Endodermal cell (in vitro differentiated cells): ENCODE measurements around the gene DEPDC1B. TPM values are rescaled to one million over a fixed set of nuclear protein-coding genes. Genes with fewer than 3 reads are reported as not detected.

Experiments
- DNase-seq: peaks from one replicate; pipeline ENCODE4 v3.0.0-alpha.2; 2017
- H3K27ac ChIP-seq: 2 replicates; pipeline ENCODE4 v1.5.1; 2013; ENCODE audit warnings: mild to moderate bottlenecking, low read depth, low read length, moderate library complexity
- H3K27me3 ChIP-seq: 2 replicates; pipeline ENCODE4 v1.6.1; 2013; ENCODE audit warnings: mild to moderate bottlenecking, low read length, moderate library complexity; ENCODE audit not compliant: insufficient read depth, control insufficient read depth, poor library complexity, severe bottlenecking
- H3K36me3 ChIP-seq: 2 replicates; pipeline ENCODE4 v1.7.0; 2013; ENCODE audit warnings: mild to moderate bottlenecking, low read length, moderate library complexity; ENCODE audit not compliant: control insufficient read depth, insufficient read depth
- H3K4me1 ChIP-seq: one replicate; pipeline ENCODE4 v1.7.0; 2013; ENCODE audit warnings: low read length; ENCODE audit not compliant: control insufficient read depth, insufficient read depth
- H3K4me3 ChIP-seq: 2 replicates; pipeline ENCODE4 v1.5.1; 2013; ENCODE audit warnings: mild to moderate bottlenecking, low read length, moderate library complexity
- H3K9ac ChIP-seq: 2 replicates; pipeline ENCODE4 v1.6.1; 2013; ENCODE audit warnings: mild to moderate bottlenecking, low read length, moderate library complexity; ENCODE audit not compliant: poor library complexity, severe bottlenecking; ENCODE audit errors: extremely low read depth
- H3K9me3 ChIP-seq: 2 replicates; pipeline ENCODE4 v1.6.1; 2013; ENCODE audit warnings: mild to moderate bottlenecking, low read length, moderate library complexity; ENCODE audit not compliant: control insufficient read depth
- H3K27ac Mint-ChIP-seq: 2 replicates; pipeline ENCODE4 v1.8.0; 2020; ENCODE audit warnings: mixed read lengths
- H3K27me3 Mint-ChIP-seq: 2 replicates; pipeline ENCODE4 v1.8.0; 2021; ENCODE audit warnings: mild to moderate bottlenecking, mixed read lengths; ENCODE audit not compliant: insufficient read depth
- H3K36me3 Mint-ChIP-seq: 2 replicates; pipeline ENCODE4 v1.8.0; 2020; ENCODE audit warnings: low read depth, mixed read lengths
- H3K4me1 Mint-ChIP-seq: 2 replicates; pipeline ENCODE4 v1.8.0; 2020; ENCODE audit warnings: mixed read lengths
- H3K4me3 Mint-ChIP-seq: 2 replicates; pipeline ENCODE4 v1.8.0; 2020; ENCODE audit warnings: mild to moderate bottlenecking, moderate library complexity, mixed read lengths
- H3K9me3 Mint-ChIP-seq: 2 replicates; pipeline ENCODE4 v1.8.0; 2020; ENCODE audit warnings: mild to moderate bottlenecking, mixed read lengths
- WGBS, 2 experiments: methylation state at CpG; one replicate each; pipeline versions ENCODE4 v1.1.5 to v1.1.7; 2013; ENCODE audit warnings: missing lambda C conversion rate in 2 of 2, mixed read lengths in 1 of 2; ENCODE audit not compliant: insufficient coverage in 1 of 2, insufficient read length in 1 of 2; 5-methylcytosine and 5-hydroxymethylcytosine counted together
- total RNA-seq, 2 donors: library from RNA; stranded (reverse); fragmentation: NEBNext Ultra II Directional in 1 of 2; extraction: Animal tissue kit (Norgen Biotek cat#: 25700) in 1 of 2; gene quantifications; 2 replicates in 1 of 2; 3 replicates in 1 of 2; pipeline ENCODE4 v1.2.1, GENCODE V29; 2021
- TF ChIP-seq, protein P1 (sequence below): fragments of 200-600 bp; sonication (generic); conservative IDR thresholded peaks from 2 replicates; pipeline ENCODE4 v1.5.0; 2021; ENCODE audit warnings: antibody characterized with exemption, mild to moderate bottlenecking

DEPDC1B gene
- total RNA-seq, 2 donors from 2014 or later: 32.2 to 42.1 TPM

DNA sequence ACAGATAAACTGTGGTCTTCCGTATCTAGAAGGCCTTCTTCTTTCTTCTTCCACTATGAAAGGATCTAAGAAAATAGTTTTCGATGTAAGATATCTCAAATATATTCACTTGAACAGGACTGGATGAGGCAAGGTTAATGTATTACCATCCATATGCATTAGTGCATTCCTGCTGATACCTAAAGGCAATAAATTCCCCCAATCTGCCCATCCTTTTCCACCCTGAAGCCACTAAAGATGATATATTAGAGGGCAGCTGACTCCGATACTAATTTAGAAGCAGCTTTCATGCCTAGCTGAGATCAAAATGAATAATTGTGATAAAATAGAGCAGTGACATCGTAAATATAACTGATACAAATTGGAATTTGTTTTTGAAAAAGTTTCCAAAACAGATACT lies 63.3 kb downstream of the DEPDC1B start:
- peaks cover 19% of the 10 kb centered on the region for H3K36me3 ChIP-seq
- H3K27me3 ChIP-seq: no peaks in the 10 kb centered on the region
- H3K27ac ChIP-seq: no peak overlapping the region
- Mint-ChIP-seq H3K27me3 (no peaks in the 10 kb centered on the region), H3K9me3 (no peaks in the 10 kb centered on the region), H3K4me1 (no peaks in the 10 kb centered on the region), H3K4me3 (no peak overlapping the region), H3K36me3 (peaks cover 31% of the 10 kb centered on the region), H3K27ac (no peak overlapping the region)
- H3K4me3 ChIP-seq: no peak overlapping the region
- no peaks in the 10 kb centered on the region for H3K9me3 ChIP-seq
- no peak overlapping the region for H3K9ac ChIP-seq
- TF ChIP-seq, protein P1, sequence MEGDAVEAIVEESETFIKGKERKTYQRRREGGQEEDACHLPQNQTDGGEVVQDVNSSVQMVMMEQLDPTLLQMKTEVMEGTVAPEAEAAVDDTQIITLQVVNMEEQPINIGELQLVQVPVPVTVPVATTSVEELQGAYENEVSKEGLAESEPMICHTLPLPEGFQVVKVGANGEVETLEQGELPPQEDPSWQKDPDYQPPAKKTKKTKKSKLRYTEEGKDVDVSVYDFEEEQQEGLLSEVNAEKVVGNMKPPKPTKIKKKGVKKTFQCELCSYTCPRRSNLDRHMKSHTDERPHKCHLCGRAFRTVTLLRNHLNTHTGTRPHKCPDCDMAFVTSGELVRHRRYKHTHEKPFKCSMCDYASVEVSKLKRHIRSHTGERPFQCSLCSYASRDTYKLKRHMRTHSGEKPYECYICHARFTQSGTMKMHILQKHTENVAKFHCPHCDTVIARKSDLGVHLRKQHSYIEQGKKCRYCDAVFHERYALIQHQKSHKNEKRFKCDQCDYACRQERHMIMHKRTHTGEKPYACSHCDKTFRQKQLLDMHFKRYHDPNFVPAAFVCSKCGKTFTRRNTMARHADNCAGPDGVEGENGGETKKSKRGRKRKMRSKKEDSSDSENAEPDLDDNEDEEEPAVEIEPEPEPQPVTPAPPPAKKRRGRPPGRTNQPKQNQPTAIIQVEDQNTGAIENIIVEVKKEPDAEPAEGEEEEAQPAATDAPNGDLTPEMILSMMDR: no peak
- no peaks in the 10 kb centered on the region for H3K4me1 ChIP-seq
- 94 to 100% methylated on average over 1 to 4 of the region's 4 CpGs for WGBS, 2 experiments
- DNase-seq: no peak

DNA sequence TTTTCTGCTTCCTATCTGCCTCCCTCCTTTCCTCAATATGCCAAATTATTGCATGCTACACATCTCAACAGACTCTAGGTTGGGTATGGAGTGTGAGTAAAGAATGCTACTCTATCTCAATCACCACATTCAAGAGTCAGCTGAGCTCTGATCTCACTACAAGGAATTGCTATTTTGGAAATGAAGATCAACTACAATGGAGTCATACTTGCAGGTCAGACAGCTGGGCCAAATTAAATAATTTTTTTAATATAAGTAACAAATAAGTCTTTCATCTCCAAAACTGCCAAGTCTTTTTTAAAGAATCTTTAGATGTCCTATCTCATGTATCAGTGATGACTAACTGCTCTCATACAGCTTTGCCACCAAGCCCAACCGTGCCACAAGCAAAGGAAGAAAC lies 64.0 kb downstream of the DEPDC1B start:
- H3K4me3 ChIP-seq: no peak overlapping the region
- no peaks in the 10 kb centered on the region for H3K4me1 ChIP-seq
- H3K27me3 Mint-ChIP-seq: no peaks in the 10 kb centered on the region
- no peak overlapping the region for H3K27ac ChIP-seq
- no peaks in the 10 kb centered on the region for H3K9me3 ChIP-seq
- H3K4me3 Mint-ChIP-seq: no peak overlapping the region
- no peaks in the 10 kb centered on the region for H3K9me3 Mint-ChIP-seq
- DNase-seq: no peak
- TF ChIP-seq, protein P1: no peak
- H3K9ac ChIP-seq: no peak overlapping the region
- peaks cover 29% of the 10 kb centered on the region for H3K36me3 Mint-ChIP-seq
- H3K27ac Mint-ChIP-seq: no peak overlapping the region
- H3K4me1 Mint-ChIP-seq: no peaks in the 10 kb centered on the region
- H3K27me3 ChIP-seq: no peaks in the 10 kb centered on the region
- WGBS, 2 experiments: 71 to 89% methylated on average over 1 of the region's 1 CpG
- H3K36me3 ChIP-seq: peaks cover 22% of the 10 kb centered on the region

DNA sequence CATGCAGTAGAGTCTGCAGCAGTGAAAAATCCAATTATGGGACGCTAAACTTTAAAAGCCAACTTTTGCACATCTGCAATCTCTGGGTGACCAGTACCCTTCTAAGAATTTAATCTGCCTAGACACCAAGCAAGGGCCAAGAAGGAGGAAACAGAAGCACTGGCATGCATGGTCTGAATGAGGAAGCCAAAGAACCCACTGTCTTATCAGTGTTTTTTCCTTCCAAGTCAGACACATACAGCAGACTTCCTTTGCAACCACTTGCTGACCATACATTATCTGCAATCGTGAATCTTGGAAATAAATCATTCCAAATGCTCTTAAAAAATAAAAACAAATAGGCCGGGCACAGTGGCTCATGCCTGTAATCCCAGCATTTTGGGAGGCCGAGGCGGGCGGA lies 65.9 kb downstream of the DEPDC1B start:
- H3K36me3 ChIP-seq: peaks cover 36% of the 10 kb centered on the region
- no peak overlapping the region for H3K4me3 ChIP-seq
- WGBS, 2 experiments: 70 to 95% methylated on average over 2 to 6 of the region's 6 CpGs
- no peak overlapping the region for H3K4me3 Mint-ChIP-seq
- no peak for DNase-seq
- no peaks in the 10 kb centered on the region for H3K9me3 ChIP-seq
- H3K9me3 Mint-ChIP-seq: no peaks in the 10 kb centered on the region
- TF ChIP-seq, protein P1: no peak
- H3K27ac ChIP-seq: no peak overlapping the region
- H3K4me1 Mint-ChIP-seq: no peaks in the 10 kb centered on the region
- no peaks in the 10 kb centered on the region for H3K27me3 Mint-ChIP-seq
- peaks cover 38% of the 10 kb centered on the region for H3K36me3 Mint-ChIP-seq
- no peak overlapping the region for H3K9ac ChIP-seq
- no peak overlapping the region for H3K27ac Mint-ChIP-seq
- no peaks in the 10 kb centered on the region for H3K27me3 ChIP-seq
- no peaks in the 10 kb centered on the region for H3K4me1 ChIP-seq
